Caco-2 (cell line): ENCODE results near the gene HLTF. TPM values are rescaled to one million over a fixed set of nuclear protein-coding genes. Genes with fewer than 3 reads are reported as not detected.

ENCODE experiments used
- BruUV-seq: library from RNA; stranded (reverse); fragments of 400-500 nt; replicated peaks from 2 replicates; lab custom pipeline; 2021; lab: Mats Ljungman, UMichigan
- CTCF ChIA-PET: fragments of 300-600 bp; sonication (Branson Sonifier 250); formaldehyde crosslinking; loops from one replicate; lab custom pipeline; 2022; ENCODE audit warnings: antibody characterized with exemption; lab: Charles Lee
- POLR2A ChIA-PET: fragments of 300-600 bp; sonication (Branson Sonifier 250); formaldehyde crosslinking; loops from one replicate; lab custom pipeline; 2022; ENCODE audit warnings: antibody characterized with exemption; lab: Charles Lee
- DNase-seq, 2 experiments: peaks; one replicate each; pipeline versions ENCODE4 v3.0.0 to v3.0.0-alpha.2; 2020 to 2022
- H3K27me3 ChIP-seq: replicated peaks from 2 replicates; pipeline ENCODE4 v1.6.0; 2011; ENCODE audit warnings: low read length; ENCODE audit not compliant: control insufficient read depth, insufficient read depth
- H3K36me3 ChIP-seq: 2 replicates; pipeline ENCODE4 v1.5.1; 2011; ENCODE audit warnings: low read length; ENCODE audit not compliant: control insufficient read depth, insufficient read depth
- H3K4me1 ChIP-seq: fragments of 250-450 bp; sonication (Bioruptor Pico); 2 replicates; pipeline ENCODE4 v1.5.1; 2020; ENCODE audit warnings: mild to moderate bottlenecking
- H3K4me3 ChIP-seq: 2 replicates; pipeline ENCODE4 v1.5.1; 2011; ENCODE audit warnings: low read depth, mild to moderate bottlenecking, control low read depth, low read length
- H3K9me3 ChIP-seq: fragments of 250-450 bp; sonication (Bioruptor Pico); 2 replicates; pipeline ENCODE4 v1.5.1; 2020; ENCODE audit warnings: mild to moderate bottlenecking, moderate library complexity
- H3K27ac Mint-ChIP-seq: one replicate; pipeline ENCODE4 v1.8.0; 2022; ENCODE audit warnings: mixed read lengths; ENCODE audit not compliant: unreplicated experiment
- H3K27me3 Mint-ChIP-seq: one replicate; pipeline ENCODE4 v1.8.0; 2022; ENCODE audit warnings: mixed read lengths; ENCODE audit not compliant: insufficient read depth, unreplicated experiment
- H3K36me3 Mint-ChIP-seq: one replicate; pipeline ENCODE4 v1.8.0; 2022; ENCODE audit warnings: mild to moderate bottlenecking, mixed read lengths; ENCODE audit not compliant: insufficient read depth, unreplicated experiment
- H3K4me1 Mint-ChIP-seq: one replicate; pipeline ENCODE4 v1.8.0; 2022; ENCODE audit warnings: low read depth, mixed read lengths; ENCODE audit not compliant: unreplicated experiment
- H3K4me3 Mint-ChIP-seq: one replicate; pipeline ENCODE4 v1.8.0; 2022; ENCODE audit warnings: mild to moderate bottlenecking, moderate library complexity, mixed read lengths; ENCODE audit not compliant: unreplicated experiment
- H3K9me3 Mint-ChIP-seq: one replicate; pipeline ENCODE4 v1.8.0; 2022; ENCODE audit warnings: mixed read lengths; ENCODE audit not compliant: unreplicated experiment
- intact Hi-C: fragments of 100-400 bp; cut with micrococcal nuclease; formaldehyde crosslinking; loops from one replicate; pipeline ENCODE4 v1.10.0; 2022; ENCODE audit not compliant: unreplicated experiment
- total RNA-seq: library from RNA; stranded (reverse); gene quantifications from 2 replicates; pipeline ENCODE4 v1.2.3, GENCODE V29; 2022
- TF ChIP-seq, protein P1 (sequence below), 2 experiments: fragments of 200-600 bp in 1 of 2; IDR thresholded peaks; 1 replicate in 1 of 2; 2 replicates in 1 of 2; pipeline versions ENCODE4 v1.5.1 to v1.8.0; 2011 to 2022; ENCODE audit warnings: antibody characterized with exemption in 1 of 2, control low read depth in 1 of 2, inconsistent platforms in 1 of 2, low read depth in 1 of 2, low read length in 1 of 2, mild to moderate bottlenecking in 1 of 2, moderate library complexity in 1 of 2; ENCODE audit not compliant: insufficient read depth in 1 of 2, severe bottlenecking in 1 of 2, unreplicated experiment in 1 of 2

The HLTF gene
- total RNA-seq, 1 experiment from 2014 or later, result 53.0 TPM

DNA sequence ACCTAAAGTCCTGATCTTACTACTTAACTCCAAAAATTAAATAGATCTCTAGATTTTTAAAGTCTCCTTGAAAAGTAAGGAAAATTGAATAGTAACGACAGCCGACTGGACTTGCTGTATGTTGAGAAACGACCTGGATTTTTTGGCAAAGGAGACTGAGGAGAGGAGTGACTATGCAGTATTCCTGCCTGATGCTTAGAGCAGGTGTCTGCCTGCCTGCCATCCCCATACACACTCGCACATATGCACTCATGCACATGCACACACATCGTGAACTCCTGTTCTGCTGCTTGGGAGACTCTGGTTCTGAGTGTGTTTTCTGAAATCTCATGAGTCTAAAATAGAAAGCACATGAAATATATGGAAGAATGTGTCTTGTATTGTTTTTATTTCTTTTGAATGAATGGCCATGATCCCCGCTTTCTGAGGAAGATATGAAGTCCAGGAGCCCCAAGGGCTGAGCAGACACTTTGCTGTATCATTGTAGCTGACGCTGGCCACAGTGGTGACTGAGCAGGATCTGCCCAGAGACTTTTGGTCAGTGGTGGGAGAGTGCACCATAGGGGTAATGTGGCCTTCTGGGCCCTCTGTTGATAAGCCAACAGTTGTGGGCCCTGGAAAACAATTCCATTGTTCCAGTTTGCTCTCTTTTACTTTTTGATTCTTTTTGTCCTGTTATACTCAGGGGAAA lies 78.6 kb downstream of the HLTF start:
- intact Hi-C loops, result no loop called here
- Mint-ChIP-seq H3K9me3 (no peaks in the 10 kb centered on the region), H3K27ac (no peak overlapping the region), H3K27me3 (no peaks in the 10 kb centered on the region), H3K4me1 (peaks cover 13% of the 10 kb centered on the region), H3K36me3 (peaks cover 5% of the 10 kb centered on the region), H3K4me3 (no peak overlapping the region)
- POLR2A ChIA-PET, result no interaction called here
- no peak for DNase-seq
- BruUV-seq, result no TSS peak
- Histone ChIP-seq H3K4me1 (no peaks in the 10 kb centered on the region), H3K36me3 (no peaks in the 10 kb centered on the region; the same call in 1 of the 2 replicates), H3K9me3 (no peaks in the 10 kb centered on the region), H3K27me3 (no peaks in the 10 kb centered on the region), H3K4me3 (no peak overlapping the region)
- TF ChIP-seq, protein P1, sequence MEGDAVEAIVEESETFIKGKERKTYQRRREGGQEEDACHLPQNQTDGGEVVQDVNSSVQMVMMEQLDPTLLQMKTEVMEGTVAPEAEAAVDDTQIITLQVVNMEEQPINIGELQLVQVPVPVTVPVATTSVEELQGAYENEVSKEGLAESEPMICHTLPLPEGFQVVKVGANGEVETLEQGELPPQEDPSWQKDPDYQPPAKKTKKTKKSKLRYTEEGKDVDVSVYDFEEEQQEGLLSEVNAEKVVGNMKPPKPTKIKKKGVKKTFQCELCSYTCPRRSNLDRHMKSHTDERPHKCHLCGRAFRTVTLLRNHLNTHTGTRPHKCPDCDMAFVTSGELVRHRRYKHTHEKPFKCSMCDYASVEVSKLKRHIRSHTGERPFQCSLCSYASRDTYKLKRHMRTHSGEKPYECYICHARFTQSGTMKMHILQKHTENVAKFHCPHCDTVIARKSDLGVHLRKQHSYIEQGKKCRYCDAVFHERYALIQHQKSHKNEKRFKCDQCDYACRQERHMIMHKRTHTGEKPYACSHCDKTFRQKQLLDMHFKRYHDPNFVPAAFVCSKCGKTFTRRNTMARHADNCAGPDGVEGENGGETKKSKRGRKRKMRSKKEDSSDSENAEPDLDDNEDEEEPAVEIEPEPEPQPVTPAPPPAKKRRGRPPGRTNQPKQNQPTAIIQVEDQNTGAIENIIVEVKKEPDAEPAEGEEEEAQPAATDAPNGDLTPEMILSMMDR (IDR thresholded peaks at IDR 0.05; ENCODE audit: insufficient read depth in 1 of 2, low read depth in 1 of 2, low read length in 1 of 2, severe bottlenecking in 1 of 2, unreplicated experiment in 1 of 2), result no peak
- CTCF ChIA-PET, result no interaction called here

DNA sequence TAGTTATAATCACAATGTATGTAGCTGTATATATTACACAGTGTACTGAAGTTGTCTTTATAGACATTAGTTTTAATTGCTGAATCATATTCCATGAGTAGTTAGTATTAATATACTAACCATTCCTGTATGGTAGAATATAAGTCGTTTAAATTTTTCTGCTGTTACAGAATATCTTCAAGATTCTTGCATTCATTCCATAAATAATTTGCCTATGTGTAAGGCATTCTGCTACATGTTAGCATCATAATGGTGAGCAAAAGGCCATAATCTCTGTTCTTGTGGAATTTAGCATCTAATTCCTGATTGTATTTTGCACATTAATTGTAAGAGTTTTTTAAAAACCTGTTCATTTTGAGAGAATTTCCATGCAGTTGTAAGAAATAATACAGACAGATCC lies 80.9 kb downstream of the HLTF start:
- intact Hi-C loops, result no loop called here
- H3K4me3 ChIP-seq, result no peak overlapping the region
- no peaks in the 10 kb centered on the region for H3K27me3 ChIP-seq
- Mint-ChIP-seq H3K27ac (no peak overlapping the region), H3K27me3 (no peaks in the 10 kb centered on the region), H3K4me1 (peaks cover 13% of the 10 kb centered on the region), H3K36me3 (peaks cover 5% of the 10 kb centered on the region), H3K9me3 (no peaks in the 10 kb centered on the region), H3K4me3 (no peak overlapping the region)
- POLR2A ChIA-PET, result no interaction called here
- no peaks in the 10 kb centered on the region for H3K4me1 ChIP-seq
- H3K9me3 ChIP-seq, result no peaks in the 10 kb centered on the region
- CTCF ChIA-PET, result no interaction called here
- DNase-seq, result no peak
- BruUV-seq, result no TSS peak
- TF ChIP-seq, protein P1 (IDR thresholded peaks at IDR 0.05; ENCODE audit: insufficient read depth in 1 of 2, low read depth in 1 of 2, low read length in 1 of 2, severe bottlenecking in 1 of 2, unreplicated experiment in 1 of 2), result no peak
- no peaks in the 10 kb centered on the region; the same call in 1 of the 2 replicates for H3K36me3 ChIP-seq

DNA sequence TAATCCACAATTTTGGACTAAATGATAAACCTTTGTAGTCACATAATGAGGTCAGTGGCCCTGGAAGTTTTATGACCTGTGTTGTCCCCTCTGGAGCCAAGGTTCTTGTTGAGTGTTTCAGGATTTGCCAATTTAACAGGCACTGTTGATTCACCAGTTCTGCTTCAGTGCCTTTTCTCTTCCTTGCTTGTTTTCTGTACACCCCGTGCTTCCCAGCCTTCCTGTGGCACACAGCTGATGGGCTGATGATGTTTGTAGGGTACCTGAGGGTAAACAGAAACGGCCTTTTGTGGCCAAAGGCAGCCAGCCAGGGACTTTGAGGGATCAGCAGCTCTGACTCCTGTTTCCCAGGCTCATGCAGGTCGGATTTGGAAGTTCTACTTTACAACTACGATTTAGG lies 81.7 kb downstream of the HLTF start:
- Mint-ChIP-seq H3K27ac (no peak overlapping the region), H3K4me3 (no peak overlapping the region), H3K4me1 (peaks cover 13% of the 10 kb centered on the region), H3K9me3 (no peaks in the 10 kb centered on the region), H3K36me3 (peaks cover 5% of the 10 kb centered on the region), H3K27me3 (no peaks in the 10 kb centered on the region)
- ChIA-PET POLR2A (no interaction called here), CTCF (no interaction called here)
- no TSS peak for BruUV-seq
- intact Hi-C loops, result no loop called here
- Histone ChIP-seq H3K9me3 (no peaks in the 10 kb centered on the region), H3K4me3 (no peak overlapping the region), H3K36me3 (no peaks in the 10 kb centered on the region; the same call in 1 of the 2 replicates), H3K27me3 (no peaks in the 10 kb centered on the region), H3K4me1 (no peaks in the 10 kb centered on the region)
- no peak for DNase-seq
- TF ChIP-seq, protein P1 (IDR thresholded peaks at IDR 0.05; ENCODE audit: insufficient read depth in 1 of 2, low read depth in 1 of 2, low read length in 1 of 2, severe bottlenecking in 1 of 2, unreplicated experiment in 1 of 2), result no peak
